ENCODE data around the gene TSPO. TPM values are rescaled to one million over a fixed set of nuclear protein-coding genes. Genes with fewer than 3 reads are reported as not detected.
"Not testable (repeated sequence)": the region's sequence is repeated elsewhere in the genome, so short reads cannot be mapped to it uniquely, and the experiment has no call there.

The TSPO gene
- polyA plus RNA-seq (ENCODE audit: insufficient read depth in 1 of 5, insufficient read length in 5 of 5, low replicate concordance in 1 of 5): 10 to 100 TPM; 23.3 to 78.6 (median 39.8) TPM
- long read RNA-seq, donor 1, transcript TSPO-202 (4 exons, 881 nt): major isoform, 105 of 188 reads
- long read RNA-seq, donor 1, partial matches to known transcripts: 78 of 188 reads
- long read RNA-seq, donor 1, other reads (novel, unspliced or antisense): 0 of 188 reads
- long read RNA-seq, donor 2, transcript TSPO-202 (4 exons, 881 nt): major isoform, 34 of 70 reads
- long read RNA-seq, donor 2, partial matches to known transcripts: 35 of 70 reads
- long read RNA-seq, donor 2, other reads (novel, unspliced or antisense): 0 of 70 reads
- long read RNA-seq, donor 3, transcript TSPO-202 (4 exons, 881 nt): major isoform, 77 of 143 reads
- long read RNA-seq, donor 3, partial matches to known transcripts: 61 of 143 reads
- long read RNA-seq, donor 3, other reads (novel, unspliced or antisense): 0 of 143 reads
- long read RNA-seq, donor 4, transcript TSPO-202 (4 exons, 881 nt): major isoform, 46 of 109 reads
- long read RNA-seq, donor 4, partial matches to known transcripts: 61 of 109 reads
- long read RNA-seq, donor 4, other reads (novel, unspliced or antisense): 0 of 109 reads
- long read RNA-seq, donor 5, transcript TSPO-202 (4 exons, 881 nt): major isoform, 86 of 171 reads
- long read RNA-seq, donor 5, partial matches to known transcripts: 81 of 171 reads
- long read RNA-seq, donor 5, other reads (novel, unspliced or antisense): 0 of 171 reads
- long read RNA-seq, donor 6, transcript TSPO-202 (4 exons, 881 nt): major isoform, 84 of 181 reads
- long read RNA-seq, donor 6, partial matches to known transcripts: 90 of 181 reads
- long read RNA-seq, donor 6, other reads (novel, unspliced or antisense): 0 of 181 reads
- long read RNA-seq, donor 7, transcript TSPO-206 (3 exons, 636 nt): minor isoform, 5 of 142 reads
- long read RNA-seq, donor 7, transcript TSPO-202 (4 exons, 881 nt): major isoform, 85 of 142 reads
- long read RNA-seq, donor 7, partial matches to known transcripts: 50 of 142 reads
- long read RNA-seq, donor 7, other reads (novel, unspliced or antisense): 0 of 142 reads
- long read RNA-seq, donor 8, transcript TSPO-202 (4 exons, 881 nt): major isoform, 27 of 62 reads
- long read RNA-seq, donor 8, partial matches to known transcripts: 35 of 62 reads
- long read RNA-seq, donor 8, other reads (novel, unspliced or antisense): 0 of 62 reads

DNA sequence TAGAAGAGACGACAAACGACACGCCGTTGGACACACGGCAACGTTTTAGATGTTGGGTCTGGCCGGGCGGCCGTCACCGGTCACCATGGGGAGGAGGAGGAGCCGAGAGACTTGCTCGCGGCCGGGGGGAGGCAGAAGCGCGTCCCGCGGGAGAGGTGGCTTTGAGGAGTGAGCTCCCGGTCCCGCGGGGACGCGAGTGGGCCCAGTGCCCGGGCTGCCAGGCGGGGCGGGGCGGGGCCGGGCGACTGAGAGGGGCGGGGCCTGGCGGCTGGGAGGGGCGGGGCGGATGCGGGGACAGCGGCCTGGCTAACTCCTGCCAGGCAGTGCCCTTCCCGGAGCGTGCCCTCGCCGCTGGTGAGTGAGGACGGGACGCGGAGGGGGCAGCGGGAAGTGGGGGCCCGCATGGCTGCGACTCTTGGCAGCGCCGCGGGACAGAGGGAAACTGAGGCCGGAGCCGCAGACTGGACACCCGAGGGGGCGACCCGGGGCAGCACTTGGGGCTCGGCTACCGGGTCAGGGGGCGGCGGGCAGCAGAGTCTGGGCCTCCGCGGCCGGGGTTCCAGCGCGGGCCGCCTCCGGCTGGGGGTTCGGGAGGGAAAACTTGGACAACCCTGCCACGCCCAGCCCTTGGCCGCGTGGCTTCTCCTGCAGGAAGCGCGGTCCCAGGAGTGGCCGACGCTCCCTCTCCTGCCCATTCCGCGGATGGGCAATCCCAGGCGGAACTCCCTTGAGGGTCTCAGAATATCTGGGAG, at the start of gene TSPO:
TSS of gene TSPO (plus strand) at position 309 of the 752 bp plus-strand sequence. CDS start 7,680 bp downstream, outside the sequence.
- DNase-seq: peak; percentile 36 to 55

GRCh38 chr22:43104056-43104625, 47.2 kb upstream of the TSPO start:
- not testable (repeated sequence) for DNase-seq

- not testable (repeated sequence) for DNase-seq
Measured at GRCh38 chr22:43104950-43105349, 46.4 kb upstream of the TSPO start.

GRCh38 chr22:43106302-43106701, 45.1 kb upstream of the TSPO start:
- no peak for DNase-seq

DNA sequence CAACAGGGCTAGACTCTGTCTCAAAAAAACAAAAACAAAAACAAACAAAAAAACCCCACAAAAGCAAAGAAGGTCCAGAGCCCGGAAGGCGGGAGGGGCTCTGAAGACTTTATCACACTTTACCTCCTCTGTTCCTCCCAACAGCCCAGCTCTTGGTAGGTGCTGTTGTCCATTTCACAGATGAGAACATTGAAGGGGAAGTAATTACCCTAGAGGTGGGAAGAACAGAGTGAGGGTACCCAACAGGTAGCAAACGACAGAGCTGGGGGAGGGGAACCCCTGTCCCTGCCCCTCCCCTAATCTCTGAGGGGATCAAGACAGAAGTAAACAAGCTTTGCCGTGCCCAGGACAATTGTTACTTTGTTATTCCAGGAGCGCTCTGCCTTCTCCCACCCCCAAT, 41.8 kb upstream of the TSPO start:
- DNase-seq: no peak

GRCh38 chr22:43109921-43110443, 41.4 kb upstream of the TSPO start:
- DNase-seq: no peak

DNA sequence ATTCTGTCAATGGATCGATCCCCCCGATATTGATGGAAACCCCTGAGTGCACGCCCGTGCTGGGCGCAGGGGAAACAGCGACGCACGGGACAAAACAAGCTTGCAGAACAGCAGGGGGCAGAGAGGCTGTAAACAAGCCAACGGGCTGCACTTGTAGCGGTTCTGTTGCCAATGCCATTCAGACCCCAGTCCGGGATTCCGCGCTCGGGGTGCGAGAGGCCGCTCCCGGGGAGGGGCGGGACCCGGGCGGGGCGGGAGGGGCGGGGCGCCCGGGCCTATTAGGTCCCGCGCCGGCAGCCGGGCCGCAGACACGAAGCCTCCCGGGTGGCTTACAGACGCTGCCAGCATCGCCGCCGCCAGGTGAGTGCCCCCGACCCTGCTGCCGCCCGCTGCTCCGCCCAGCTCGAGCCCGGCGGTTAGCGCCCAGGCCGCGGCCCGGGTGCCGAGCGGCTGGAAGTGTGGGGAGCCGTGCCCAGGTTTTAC, 40.9 kb upstream of the TSPO start, which contains the start of gene BIK:
TSS of gene BIK (plus strand) at position 307 of the 483 bp plus-strand sequence. CDS start 13,273 bp downstream, outside the sequence.
- no peak for DNase-seq

- DNase-seq: no peak
Measured at GRCh38 chr22:43110927-43111623, 40.3 kb upstream of the TSPO start.

DNA sequence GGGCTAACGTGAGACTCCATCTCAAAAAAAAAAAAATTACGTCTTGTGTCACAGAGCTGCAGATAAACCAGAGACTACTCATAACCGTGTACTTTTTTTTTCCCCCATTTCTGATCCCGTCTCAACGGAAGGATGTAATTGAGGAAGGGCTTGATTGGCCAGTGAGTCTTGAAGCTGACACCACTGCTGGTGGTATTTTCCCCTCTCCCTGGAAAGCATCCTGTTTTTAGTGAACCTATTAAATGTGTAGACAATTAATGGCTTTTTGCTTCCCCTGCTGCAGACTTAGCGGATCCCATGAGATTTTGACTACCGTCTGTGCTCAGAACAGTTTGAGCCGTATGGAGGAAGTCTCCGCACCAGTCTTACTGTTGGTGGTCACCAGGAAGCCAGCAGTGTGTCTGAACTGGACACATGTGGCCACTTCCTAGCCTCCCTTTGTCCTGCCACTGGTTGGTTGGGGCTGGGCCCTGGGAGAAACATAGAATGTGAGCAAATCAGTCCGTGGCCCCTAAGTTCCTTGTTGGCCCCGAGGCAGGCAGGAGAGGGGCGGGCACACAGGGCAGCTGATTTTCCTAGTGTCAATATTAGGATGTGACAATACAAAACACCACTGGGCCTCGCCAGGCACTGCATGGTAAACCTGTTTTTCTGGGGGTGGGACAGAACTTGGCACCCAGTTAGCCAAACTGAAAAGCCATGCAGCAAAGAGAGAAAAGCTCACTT, 37.7 kb upstream of the TSPO start:
- DNase-seq: no peak

DNA sequence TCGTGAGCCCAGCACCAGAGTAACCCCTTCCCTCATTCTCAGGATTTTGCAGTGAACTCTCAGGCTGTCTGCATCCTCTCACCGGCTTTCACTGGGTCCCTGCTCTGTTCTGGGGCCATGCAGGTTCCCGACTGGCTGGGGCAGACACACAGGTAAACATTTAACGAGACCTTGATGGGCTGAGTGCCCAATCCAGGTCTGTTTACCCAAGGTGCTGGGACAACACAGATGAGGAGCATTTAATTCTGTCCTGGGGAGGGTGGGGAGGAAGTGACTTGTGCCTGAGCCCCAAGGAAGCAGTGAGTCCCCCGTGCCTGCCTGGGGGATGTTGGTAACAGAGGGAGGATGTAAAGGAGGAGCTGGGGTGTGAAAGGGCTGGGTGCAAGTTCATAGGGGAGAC, 36.4 kb upstream of the TSPO start:
- peak in 1 of 2 donors; percentile 19 for DNase-seq

- no peak for DNase-seq
Measured at GRCh38 chr22:43116932-43117331, 34.4 kb upstream of the TSPO start.

- no peak for DNase-seq
Measured at GRCh38 chr22:43118024-43118849, 33.1 kb upstream of the TSPO start.

- DNase-seq: no peak
Measured at GRCh38 chr22:43118953-43119458, 32.4 kb upstream of the TSPO start.

- DNase-seq: no peak
Measured at GRCh38 chr22:43126501-43127165, 24.7 kb upstream of the TSPO start.

GRCh38 chr22:43127166-43127908, 24.0 kb upstream of the TSPO start:
- DNase-seq: no peak

- DNase-seq: no peak
Measured at GRCh38 chr22:43128116-43128515, 23.2 kb upstream of the TSPO start.
